ENCODE results near the gene CELF5.
"Not testable (repeated sequence)": the region's sequence is repeated elsewhere in the genome, so short reads cannot be mapped to it uniquely, and the experiment has no call there.

CELF5 gene

DNA sequence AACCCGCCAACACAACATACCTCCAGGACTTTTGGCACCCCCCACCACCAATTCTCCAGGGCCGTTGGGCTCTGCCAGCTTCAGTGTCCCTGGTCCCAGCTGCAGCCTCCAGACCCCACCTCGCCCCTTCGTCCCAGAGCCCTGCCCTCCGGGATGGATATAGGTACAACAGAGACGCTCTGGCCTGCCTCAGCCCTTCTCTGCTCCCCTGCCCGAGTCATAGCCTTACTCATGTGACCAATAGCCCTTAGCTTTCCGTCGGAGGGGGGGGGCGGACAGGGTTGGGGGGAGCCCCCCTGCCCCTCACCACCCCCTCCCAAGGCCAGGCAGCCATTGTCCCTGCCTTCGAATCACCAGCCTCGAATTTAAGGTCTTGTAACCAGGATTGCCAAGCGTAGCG lies 71.1 kb downstream of the CELF5 start:
- DNase-seq, result no peak

DNA sequence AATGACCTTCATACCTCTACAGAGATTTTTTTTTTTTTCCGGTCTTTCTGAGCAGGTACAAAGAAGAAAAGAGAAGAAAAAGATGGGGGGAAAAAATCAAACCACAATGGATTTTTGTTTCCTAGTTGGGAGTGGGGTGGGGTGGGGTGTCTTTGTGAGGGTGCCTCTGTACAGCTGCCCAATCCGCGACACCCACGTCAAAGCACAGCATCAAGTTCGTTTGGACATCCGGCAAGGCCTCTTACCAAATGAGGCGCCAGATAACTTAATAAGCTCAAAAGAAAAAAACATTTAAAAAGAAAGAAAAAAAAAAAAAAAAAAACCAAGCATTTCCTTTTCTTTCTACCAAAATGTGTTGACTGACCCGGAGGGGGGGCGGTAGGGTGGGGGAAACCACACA lies 71.6 kb downstream of the CELF5 start:
- DNase-seq, result no peak

DNA sequence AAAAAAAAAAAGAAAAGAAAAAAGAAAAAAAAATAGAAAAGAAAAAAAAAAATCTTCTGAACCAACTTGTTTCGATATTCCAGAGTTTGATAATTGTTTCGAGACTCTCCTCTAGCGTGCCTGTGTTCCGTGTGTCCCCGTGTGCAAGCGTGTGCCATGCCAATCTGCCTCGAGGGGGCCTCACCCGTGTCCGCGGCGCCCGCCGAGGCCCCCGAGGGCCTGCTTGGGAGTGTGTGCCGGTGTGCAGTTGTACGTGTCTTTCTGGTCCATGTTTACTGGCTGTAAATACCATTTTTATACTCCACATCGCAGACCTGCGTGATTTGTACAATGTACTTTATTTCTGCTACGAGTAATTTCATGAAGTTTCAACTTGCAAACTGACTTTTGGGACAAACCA lies 72.0 kb downstream of the CELF5 start:
- DNase-seq, result no peak

DNA sequence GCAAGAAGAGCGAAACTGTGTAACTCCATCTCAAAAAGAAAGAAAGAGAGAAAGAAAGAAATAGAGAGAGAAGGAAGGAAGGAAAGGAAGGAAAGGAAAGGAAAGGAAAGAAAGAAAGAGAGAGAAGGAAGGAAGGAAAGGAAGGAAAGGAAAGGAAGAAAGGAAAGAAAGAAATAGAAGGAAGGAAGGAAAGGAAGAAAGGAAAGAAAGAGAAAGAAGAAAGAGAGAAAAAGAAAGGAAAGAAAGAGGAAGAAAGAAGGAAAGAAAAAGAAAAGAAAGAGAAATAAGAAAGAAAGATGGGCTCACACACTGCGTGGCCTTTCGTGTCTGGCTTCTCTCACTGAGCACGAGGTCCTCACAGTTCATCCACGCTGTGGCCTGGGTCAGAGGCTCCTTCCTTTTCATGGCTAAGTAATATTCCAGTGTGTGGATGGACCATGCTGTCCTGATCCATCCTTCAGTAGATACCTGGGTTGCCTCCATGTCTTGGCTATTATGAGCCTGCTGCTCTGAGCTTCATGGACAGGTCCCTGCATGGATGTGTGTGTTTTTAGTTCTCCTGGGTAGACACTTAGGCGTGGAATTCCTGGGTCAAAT lies 74.5 kb downstream of the CELF5 start:
- no peak for DNase-seq

DNA sequence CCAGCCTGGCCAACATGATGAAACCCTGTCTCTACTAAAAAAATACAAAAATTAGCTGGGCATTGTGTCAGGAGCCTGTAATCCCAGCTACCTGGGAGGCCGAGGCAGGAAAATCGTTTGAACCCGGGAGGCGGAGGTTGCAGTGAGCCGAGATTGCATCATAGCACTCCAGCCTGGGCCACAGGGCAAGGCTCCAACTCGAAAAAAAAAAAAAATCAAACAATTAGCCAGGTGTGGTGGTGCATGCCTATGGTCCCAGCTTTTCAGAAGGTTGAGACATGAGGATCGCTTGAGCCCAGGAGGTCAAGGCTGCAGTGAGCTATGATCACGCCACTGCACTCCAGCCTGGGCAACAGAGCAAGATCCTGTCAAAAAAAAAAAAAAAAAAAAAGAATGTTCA lies 76.1 kb downstream of the CELF5 start:
- DNase-seq, result not testable (repeated sequence)

DNA sequence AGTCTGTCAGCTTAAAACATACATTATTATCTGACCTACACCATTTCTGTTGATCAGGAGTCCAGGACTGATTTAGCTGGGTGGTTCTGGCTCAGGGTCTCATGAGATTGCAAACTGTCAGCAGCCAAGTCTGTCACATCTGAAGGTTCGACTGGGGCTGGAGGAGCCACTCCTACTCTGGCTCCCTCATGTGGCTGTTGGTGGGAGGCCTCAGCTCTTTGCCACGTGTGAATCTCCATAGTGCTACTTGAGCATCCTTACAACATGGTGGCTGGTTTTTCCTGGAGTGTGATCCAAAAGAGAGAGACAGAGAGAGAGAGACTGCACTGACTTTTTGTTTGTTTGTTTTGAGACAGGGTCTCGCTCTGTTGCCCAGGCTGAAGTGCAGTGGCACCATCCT lies 78.3 kb downstream of the CELF5 start:
- DNase-seq, result no peak

DNA sequence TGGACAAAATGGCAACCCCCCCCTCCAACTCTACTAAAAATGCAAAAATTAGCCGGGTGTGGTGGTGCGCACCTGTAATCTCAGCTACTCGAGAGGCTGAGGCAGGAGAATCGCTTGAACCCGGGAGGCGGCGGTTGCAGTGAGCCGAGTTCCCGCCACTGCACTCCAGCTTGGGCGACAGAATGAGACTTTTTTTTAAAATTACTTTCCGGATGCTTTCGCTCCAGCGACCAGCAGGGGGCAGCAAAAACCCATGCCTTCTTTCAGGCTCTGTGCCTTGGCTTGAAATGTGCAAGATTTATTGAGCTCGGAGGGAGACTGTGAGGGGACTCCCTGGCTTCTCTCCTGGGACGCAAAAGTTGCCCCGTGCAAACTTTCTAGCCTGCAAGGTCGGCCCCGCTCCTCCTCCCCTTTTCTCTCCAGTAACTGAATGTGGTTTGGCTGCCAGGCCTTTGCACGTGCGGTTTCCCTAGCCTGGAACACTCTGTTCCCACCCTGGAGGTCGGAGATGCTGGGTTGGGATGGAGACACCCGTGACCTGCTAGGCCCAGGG lies 80.5 kb downstream of the CELF5 start:
- peak; percentile 94 for DNase-seq

DNA sequence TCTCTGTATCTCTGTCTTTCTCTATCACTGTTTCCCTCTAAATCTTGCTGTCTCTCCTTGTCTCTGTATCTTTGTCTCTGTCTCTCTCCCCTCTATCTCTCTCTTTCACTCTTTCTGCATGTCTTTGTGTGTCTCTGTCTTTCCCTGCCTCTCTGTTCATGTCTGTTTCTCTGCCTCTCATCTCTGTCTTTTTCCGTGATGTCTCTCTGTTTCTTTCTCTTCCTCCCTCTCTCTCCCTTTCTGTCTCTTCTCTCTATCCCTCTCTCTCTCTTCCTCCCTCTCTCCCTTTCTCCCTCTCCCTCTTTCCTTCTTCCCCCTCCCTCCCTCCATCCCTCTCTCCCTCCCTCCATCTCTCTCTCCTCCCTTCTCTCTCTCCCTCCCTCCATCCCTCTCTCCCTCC lies 85.3 kb downstream of the CELF5 start:
- no peak for DNase-seq

DNA sequence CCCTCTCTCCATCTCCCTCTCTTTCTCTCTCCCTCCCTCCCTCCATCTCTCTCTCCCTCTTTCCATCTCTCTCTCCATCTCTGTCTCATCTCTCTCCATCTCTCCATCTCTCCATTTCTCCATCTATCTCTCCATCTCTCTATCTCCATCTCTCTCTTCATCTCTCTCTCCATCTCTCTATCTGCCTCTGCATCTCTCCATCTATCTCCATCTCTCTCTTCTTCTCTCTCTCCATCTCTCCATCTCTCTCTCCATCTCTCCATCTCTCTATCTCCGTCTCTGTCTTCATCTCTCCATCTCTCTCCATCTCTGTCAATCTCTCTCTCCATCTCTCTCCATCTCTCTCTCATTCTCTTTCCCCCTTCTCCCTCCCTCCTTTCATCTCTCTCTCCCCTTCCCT lies 85.8 kb downstream of the CELF5 start:
- no peak for DNase-seq

DNA sequence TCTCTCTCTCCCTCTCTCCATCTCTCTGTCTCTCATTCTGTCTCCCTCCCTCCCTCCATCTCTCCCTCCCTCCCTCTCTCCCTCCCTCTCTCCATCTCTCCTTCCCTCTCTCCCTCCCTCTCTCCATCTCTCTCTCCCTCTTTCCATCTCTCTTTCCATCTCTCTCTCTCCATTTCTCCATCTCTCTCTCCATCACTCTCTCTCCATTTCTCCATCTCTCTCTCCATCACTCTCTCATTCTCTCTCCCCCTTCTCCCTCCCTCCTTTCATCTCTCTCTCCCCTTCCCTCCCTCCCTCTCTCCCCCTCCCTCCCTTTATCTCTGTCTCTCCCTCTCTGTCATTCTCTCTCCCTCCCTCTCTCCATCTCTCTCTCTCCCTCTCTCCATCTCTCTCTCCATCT lies 86.2 kb downstream of the CELF5 start:
- no peak for DNase-seq

DNA sequence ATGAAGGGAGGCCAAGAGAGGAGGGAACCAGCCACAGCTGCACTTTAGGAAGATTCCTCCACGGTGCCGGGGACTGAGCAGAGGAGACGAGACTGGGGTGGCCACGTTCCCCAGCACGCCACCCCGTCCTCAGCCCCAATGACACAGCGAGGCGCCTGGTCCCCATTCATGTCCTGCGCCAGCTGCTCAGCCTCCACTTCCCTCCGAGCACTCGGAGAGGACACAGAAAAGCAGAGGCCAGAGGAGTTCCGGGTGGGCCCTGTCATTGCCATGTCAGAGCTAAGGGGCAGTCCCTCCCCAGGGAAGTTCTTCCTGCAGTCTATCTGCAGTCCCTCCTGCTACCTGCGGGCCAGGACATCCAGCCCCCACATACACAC lies 88.7 kb downstream of the CELF5 start:
- DNase-seq, result no peak

DNA sequence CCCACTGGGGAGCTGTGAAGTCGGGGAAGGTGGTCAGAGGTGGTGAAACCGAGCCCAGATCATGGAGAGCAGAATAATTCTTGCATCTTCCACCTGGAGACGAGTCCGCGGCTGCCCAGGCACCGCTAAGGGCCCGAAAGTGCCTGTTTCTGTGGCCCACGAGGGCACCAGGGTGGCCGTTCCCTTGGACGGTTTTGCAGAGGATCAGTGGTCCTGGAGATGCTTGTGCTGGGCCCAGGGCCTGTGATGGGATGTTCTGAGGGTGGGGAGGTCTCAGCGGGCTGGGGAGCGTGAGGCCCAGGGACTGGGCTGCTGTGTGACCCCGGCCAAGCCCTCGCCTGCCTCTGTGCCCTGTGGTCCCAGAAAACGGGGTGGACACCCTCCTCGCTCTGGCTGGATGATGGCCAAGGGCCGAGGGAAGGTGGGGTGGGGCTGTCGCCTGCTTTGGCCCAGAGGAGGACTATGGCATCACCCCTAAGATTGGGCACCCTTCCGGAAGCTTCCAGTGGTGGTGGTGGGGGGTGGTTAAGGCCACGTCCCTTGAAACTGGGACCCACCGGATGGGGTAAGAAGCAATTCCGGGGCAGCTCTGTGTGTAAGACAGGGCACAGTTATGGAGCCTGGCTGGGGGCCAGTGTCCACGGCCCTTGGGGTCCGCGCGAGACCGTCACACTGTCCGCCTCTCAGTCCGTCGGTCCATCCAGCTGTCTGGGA lies 90.7 kb downstream of the CELF5 start:
- DNase-seq, result no peak

DNA sequence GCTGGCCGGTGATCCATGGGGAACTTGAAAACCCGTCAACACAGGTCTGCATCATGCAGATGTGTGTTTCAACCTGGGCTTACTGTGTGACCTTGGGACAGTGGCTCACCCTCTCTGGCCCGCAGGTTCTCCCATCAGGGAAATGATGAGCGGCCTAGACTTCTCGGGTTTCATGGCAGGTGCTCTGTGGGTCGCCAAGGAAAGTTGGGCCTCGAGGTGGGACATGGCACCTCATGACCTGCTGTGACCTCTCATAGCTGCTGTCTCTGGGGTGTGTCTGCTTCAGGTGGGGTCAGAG lies 91.2 kb downstream of the CELF5 start:
- no peak for DNase-seq

DNA sequence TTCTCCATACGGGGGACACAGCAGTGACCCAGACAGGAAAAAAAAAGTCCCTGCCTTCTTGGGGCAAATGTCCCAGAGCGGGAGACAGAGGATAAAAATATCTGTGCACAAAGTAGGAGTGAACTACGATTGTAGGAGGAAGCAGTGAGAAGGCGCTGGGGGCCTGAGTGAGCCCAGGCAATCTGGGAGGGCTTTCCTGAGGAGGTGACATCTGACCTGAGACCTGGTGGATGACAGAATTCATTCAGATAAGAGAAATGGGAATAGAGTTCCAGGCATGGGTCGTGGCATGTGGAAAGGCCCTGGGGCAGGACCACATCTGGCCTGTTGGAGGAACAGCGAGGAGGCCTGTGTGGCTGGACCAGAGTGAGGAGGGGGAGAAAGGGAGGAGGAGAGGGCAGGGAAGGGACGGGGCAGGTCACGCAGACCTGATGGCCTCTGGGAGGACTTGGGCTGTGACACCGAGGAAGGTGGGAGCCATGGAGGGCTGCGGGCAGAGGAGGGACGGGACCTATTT lies 91.7 kb downstream of the CELF5 start:
- no peak for DNase-seq

DNA sequence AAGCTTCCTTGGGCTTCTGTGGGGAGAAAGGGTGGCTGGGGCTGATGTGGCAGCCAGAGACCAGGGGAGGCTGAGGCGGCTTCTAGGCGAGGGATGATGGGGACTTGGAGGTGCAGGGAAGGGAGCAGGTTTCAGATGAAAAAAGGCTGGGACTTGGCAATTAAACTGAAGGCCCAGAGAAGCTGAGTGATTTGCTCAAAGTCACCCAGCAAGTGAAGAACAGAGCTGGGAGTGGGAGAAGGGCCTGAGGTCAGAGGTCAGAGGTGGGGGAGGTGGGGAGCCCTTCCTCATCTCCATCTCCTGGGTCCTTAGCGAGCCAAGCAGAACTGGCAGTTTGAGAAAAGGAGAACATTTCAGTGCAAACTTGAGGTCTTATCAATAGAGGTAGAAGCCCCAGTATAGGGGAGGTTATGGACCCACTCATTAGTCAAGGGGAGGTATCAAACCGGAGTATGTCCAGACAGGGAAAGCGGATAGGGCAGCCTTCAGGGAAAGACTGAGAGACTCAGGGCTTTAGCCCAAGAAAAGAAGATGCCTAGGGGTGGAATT lies 92.3 kb downstream of the CELF5 start:
- no peak for DNase-seq

DNA sequence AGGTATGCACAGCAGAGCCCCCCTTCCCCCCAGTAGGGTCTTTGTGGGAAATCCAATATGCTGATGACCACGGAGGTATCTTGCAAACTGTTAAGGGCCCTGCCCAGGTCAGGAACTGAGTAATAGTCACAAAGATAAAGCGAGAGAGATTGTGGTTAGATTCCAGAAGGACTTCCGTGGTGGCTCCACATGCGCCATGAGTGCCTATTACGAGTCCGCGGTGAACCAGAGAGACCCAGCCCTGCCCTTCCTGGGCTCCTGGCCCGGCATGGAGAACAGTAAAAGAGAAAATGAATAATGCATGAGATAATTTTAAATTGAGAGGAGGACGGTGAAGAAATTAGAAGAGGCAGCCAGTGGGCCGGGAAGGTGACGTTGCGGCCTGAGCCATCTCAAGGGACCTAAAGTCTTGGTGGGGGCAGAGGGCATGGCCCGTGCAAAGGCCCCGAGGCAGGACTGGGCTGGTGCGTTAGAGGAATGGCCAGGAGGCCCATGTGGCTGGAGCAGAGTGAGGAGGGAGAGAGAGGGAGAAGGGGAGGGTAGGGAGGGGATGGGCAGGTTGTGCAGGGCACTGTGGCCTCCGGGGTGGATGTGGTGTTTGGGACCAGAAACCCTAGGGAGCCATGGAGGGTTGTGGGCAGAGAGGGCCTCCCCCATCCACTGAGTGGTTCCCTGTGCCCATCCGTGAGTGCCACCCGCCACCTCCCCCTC lies 95.3 kb downstream of the CELF5 start:
- DNase-seq, result no peak

DNA sequence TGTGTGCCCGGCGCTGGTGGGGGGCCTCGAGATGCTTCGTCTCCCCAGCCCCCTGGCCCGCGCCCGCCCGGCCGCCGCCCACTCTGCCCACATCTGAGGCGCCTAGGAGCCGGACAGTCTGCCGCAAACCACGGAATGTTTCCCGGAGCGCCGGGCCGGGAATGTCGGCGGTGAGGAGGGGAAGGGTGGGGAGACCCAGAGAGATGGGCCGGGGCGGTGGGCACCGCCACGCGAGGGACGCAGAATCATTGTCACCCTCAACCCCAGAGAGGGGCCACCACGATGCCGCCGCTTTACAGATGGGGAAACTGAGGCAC lies 95.9 kb downstream of the CELF5 start:
- no peak for DNase-seq

DNA sequence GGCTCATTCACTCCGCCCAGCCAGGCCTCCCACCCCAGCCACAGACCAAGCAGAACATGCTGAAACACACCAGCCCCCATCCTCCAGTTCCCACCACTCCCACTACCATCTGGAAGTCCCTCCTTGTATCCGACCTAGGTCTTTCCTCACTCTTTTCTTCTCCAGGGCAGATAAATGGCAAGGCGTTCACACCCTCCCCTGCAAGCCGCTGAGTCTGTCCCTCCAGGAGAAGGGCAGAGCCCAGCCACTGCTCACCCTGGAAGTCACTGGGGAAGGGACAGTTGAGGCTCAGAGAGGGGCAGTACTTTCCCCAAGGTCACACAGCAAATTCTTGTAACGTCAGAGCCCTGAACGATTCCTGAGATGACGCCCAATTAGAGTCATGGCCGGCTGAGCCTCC lies 96.4 kb downstream of the CELF5 start:
- no peak for DNase-seq

DNA sequence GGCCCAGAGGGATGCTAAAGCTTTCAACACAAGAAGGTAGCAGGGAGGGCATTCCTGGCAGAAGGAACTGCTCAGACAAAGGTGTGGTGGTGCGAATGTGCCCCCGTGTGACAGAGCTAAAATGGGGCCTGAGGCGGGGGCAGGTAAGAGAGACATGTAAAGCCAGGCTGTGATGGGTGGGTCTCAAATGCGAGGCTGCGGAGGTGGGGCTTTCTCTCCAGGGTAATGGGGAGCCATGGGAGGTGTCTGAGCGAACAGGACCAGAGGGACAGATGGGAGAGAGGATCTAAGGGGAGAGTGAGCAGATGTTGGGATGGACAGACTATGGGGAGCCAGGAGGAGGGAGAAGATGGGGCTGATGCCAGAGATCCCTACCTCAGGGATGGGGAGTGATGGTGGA lies 97.2 kb downstream of the CELF5 start:
- no peak for DNase-seq

DNA sequence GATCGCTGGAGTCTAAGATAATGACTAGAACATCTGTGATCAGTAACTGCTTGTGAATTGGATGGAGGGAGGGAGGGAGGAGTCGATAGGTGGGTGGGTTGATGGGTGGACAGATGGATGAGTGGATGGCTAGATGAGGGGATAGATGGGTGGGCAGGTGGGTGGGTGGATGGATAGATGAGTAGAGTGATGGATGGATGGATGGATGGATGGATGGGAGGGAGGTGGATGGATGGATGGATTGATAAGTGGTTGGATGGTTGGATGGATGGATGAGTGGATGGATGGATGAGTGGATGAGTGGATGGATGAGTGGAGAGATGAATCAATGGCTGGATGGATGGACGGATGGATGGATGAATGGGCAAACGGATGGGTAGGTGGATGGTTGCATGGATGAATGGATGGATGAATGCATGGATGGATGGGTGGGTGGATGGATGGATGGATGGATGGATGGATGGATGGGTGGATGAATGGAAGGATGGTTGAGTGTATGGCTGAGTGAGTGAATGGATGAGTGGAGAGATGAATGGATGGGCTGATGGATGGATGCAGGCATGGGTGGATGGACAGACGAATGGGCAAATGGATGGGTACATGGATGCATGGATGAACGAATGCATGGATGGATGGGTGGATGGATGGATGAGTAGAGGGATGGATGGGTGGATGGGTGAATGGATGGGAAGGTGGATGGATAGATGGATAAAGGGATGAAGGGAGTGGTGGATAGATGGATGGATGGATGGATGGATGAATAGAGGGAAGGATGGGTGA lies 97.9 kb downstream of the CELF5 start:
- DNase-seq, result no peak

DNA sequence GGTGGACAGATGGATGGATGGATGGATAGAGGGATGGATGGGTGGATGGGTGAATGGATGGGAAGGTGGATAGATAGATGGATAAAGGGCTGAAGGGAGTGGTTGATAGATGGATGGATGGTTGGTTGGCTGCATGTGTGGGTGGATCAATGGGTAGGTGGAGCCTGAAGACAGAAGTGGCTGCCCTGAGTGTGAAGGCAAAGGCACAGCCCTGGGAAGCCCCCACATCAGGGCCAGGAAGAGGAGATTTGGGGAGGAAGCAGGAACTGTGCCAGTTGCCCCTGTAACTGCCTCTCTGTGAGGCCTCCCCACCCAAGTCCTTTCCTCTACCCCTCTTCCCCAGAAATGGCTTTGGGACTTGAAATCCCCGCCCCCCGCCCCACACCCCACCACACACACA lies 98.6 kb downstream of the CELF5 start:
- DNase-seq, result no peak

DNA sequence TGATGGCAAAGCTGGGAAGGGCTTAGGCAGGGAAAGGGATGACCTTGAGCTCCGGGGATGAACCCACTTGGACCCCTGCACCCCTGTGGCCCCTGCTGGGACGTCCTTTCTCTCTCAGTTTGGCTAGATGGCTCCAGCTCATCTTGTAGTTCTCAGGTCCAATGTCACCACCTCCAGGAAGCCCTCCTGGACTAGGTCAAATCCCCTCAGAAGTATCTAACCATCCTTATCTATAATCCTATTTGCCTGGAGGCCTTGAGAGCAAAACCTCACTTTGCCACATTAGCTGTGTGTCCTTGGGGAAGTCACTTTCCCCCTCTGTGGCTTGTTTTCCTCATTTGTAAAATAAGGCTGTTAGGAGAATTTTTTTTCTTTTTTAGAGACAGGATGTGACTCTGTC lies 99.2 kb downstream of the CELF5 start:
- DNase-seq, result no peak

DNA sequence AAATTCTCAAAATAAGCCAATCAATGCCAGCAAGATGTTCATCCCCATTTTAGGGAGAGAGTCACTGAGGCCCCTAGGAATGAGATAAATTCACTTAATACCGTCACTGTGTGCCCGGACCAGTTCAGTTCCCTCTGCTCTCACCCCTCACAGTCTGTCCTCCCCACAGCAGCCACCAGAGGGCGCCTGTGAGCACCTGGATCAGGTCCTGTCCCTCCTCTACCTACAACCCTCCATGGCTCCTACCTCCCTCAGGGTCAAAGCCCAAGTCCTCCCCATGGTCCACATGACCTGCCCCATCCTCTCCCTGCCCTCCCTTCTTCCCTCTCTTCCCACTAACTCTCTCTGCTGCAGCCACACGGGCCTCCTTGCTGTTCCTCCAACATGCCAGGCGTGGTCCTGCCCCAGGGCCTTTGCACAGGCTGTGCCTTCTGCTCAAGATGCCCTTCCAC lies 100.0 kb downstream of the CELF5 start:
- peak; percentile 98 for DNase-seq
